HEK293 (cell line): ENCODE data around the gene ADAMTS2.

Experiments used
- CTCF ChIA-PET: fragments of 350-600 bp; formaldehyde crosslinking; extraction: SDS; loops from one replicate; lab custom pipeline; 2021; ENCODE audit warnings: antibody characterized with exemption; lab: Yijun Ruan, JAX
- POLR2A ChIA-PET: fragments of 300-600 bp; formaldehyde crosslinking; extraction: SDS; loops from one replicate; lab custom pipeline; 2020; ENCODE audit warnings: antibody characterized with exemption, inconsistent platforms; lab: Yijun Ruan, JAX
- H3K27ac ChIP-seq: fragments of 200-500 bp; sonication (Bioruptor generic); 2 replicates; pipeline ENCODE4 v1.5.1; 2014; ENCODE audit warnings: low read depth, low read length, control low read depth, inconsistent platforms; ENCODE audit errors: extremely low read depth
- H3K36me3 ChIP-seq, 2 experiments: fragments of 200-500 bp in 1 of 2; sonication (Bioruptor generic) in 1 of 2; 1 replicate in 1 of 2; 2 replicates in 1 of 2; pipeline ENCODE4 v1.5.1; 2014 to 2017; ENCODE audit warnings: inconsistent platforms in 2 of 2, low read length in 2 of 2; ENCODE audit not compliant: control insufficient read depth in 2 of 2, insufficient read depth in 1 of 2
- H3K4me1 ChIP-seq: fragments of 200-500 bp; sonication (Bioruptor generic); 2 replicates; pipeline ENCODE4 v1.5.1; 2014; ENCODE audit warnings: mild to moderate bottlenecking, low read length, inconsistent platforms; ENCODE audit not compliant: control insufficient read depth, insufficient read depth
- H3K4me3 ChIP-seq: 2 replicates; pipeline ENCODE4 v1.5.1; 2011; ENCODE audit warnings: low read depth, mild to moderate bottlenecking, control low read depth, low read length, moderate library complexity
- H3K9me3 ChIP-seq: fragments of 200-500 bp; sonication (Bioruptor generic); 2 replicates; pipeline ENCODE4 v1.5.1; 2014; ENCODE audit warnings: low read depth, low read length, inconsistent platforms; ENCODE audit not compliant: control insufficient read depth, insufficient read depth
- FEZF1 ChIP-seq: fragments of 450-650 bp; formaldehyde crosslinking; IDR thresholded peaks from 2 replicates; pipeline ENCODE4 v1.5.1; 2016; ENCODE audit warnings: missing biosample characterization, missing genetic modification characterization
- HOXA7 ChIP-seq: sonication (generic); formaldehyde crosslinking; IDR thresholded peaks from 2 replicates; pipeline ENCODE4 v1.8.1; 2022; ENCODE audit warnings: missing genetic modification reagents, borderline replicate concordance
- IKZF3 ChIP-seq: fragments of 450-650 bp; IDR thresholded peaks from 2 replicates; pipeline ENCODE4 v1.5.0; 2018; ENCODE audit warnings: missing biosample characterization, mild to moderate bottlenecking, missing genetic modification characterization, moderate library complexity
- PRDM1 ChIP-seq: fragments of 450-650 bp; formaldehyde crosslinking; IDR thresholded peaks from 2 replicates; pipeline ENCODE4; 2016; ENCODE audit warnings: missing biosample characterization, missing genetic modification characterization
- SETDB1 ChIP-seq: IDR thresholded peaks from one replicate; pipeline ENCODE4 v1.6.1; 2017; ENCODE audit warnings: mild to moderate bottlenecking, low read length, moderate library complexity, mixed read lengths; ENCODE audit not compliant: insufficient read length
- ZBTB17 ChIP-seq: fragments of 450-650 bp; formaldehyde crosslinking; IDR thresholded peaks from 2 replicates; pipeline ENCODE4 v1.5.1; 2016; ENCODE audit warnings: missing biosample characterization, missing genetic modification characterization
- ZNF10 ChIP-seq: fragments of 450-650 bp; formaldehyde crosslinking; IDR thresholded peaks from 2 replicates; pipeline ENCODE4 v1.5.1; 2017; ENCODE audit warnings: missing biosample characterization, missing genetic modification characterization
- ZNF366 ChIP-seq: fragments of 450-650 bp; formaldehyde crosslinking; conservative IDR thresholded peaks from 2 replicates; pipeline ENCODE4 v1.5.1; 2016; ENCODE audit warnings: missing biosample characterization, missing genetic modification characterization
- ZNF433 ChIP-seq: fragments of 450-650 bp; formaldehyde crosslinking; IDR thresholded peaks from 2 replicates; pipeline ENCODE4 v1.5.1; 2016; ENCODE audit warnings: missing biosample characterization, missing genetic modification characterization, low read depth
- ZNF518A ChIP-seq: fragments of 450-650 bp; formaldehyde crosslinking; conservative IDR thresholded peaks from 2 replicates; pipeline ENCODE4 v1.5.1; 2016; ENCODE audit warnings: low read depth, missing biosample characterization, missing genetic modification characterization
- ZNF549 ChIP-seq: fragments of 450-650 bp; IDR thresholded peaks from 2 replicates; pipeline ENCODE4 v1.5.1; 2018; ENCODE audit warnings: missing biosample characterization, missing genetic modification characterization, mild to moderate bottlenecking, inconsistent platforms, moderate library complexity
- ZNF571 ChIP-seq: fragments of 450-650 bp; formaldehyde crosslinking; IDR thresholded peaks from 2 replicates; pipeline ENCODE4 v1.5.0; 2017; ENCODE audit warnings: missing biosample characterization, missing genetic modification characterization
- ZNF623 ChIP-seq: fragments of 450-650 bp; formaldehyde crosslinking; IDR thresholded peaks from 2 replicates; pipeline ENCODE4 v1.5.1; 2016; ENCODE audit warnings: missing biosample characterization, missing genetic modification characterization

ADAMTS2 gene

GRCh38 chr5:179256328-179257175 lies 88.7 kb downstream of the ADAMTS2 start:
- CTCF ChIA-PET: interaction anchor here (1.1 kb wide), 1 partner anchor 89 kb away, joined by 3 read pairs; no protein-coding TSS in a partner anchor

DNA sequence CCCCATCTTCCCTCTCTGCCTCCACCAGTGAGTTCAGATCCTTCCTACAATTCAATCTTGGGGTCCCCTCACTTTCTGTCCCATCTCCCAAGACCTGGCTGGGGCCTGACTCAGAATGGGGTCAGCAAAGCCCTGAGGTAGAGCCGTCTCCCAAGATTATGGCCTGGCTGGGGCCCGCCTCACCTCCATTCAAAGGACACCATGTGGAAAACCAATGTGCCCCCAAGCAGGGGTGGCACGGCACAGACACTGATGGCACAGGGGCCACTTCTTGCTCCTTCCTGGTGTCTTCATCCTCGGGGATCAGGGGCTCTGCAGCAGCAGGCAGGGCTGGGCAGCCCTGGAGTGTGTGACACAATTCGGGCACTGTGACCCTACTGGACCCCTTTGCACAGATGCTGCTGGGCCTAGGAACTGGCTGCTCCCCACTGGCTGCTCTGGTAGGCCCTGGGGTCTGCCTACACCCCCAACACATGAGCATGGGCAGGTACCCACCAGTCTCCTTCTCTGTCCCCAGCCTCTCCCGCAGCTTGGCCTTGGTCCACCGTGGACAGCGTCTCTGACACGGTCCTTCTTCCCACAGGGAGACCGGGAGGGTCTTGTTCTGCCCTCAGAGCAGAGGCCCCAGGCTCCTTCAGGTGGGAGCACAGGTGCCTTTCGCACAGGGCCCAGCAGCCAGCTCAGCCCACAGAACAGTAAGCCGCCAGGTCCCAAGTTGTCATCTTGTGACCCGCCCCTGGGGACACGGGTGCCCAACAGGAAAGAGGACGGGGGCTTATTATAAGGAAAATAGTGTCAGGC lies 89.5 kb downstream of the ADAMTS2 start:
- H3K27ac ChIP-seq: no peak overlapping the region
- no peaks in the 10 kb centered on the region for H3K36me3 ChIP-seq
- CTCF ChIA-PET: no interaction called here
- POLR2A ChIA-PET: no interaction called here
- H3K4me3 ChIP-seq: no peak overlapping the region
- H3K4me1 ChIP-seq: no peaks in the 10 kb centered on the region
- TF ChIP-seq HOXA7 (CRISPR knock-in tag): no peak
- no peak for TF ChIP-seq ZNF571
- no peak for TF ChIP-seq ZNF433 (tag by site-specific recombination)
- no peak for TF ChIP-seq FEZF1 (tag by site-specific recombination)
- no peak for TF ChIP-seq SETDB1
- TF ChIP-seq ZNF549 (tag by site-specific recombination): no peak
- no peak for TF ChIP-seq ZNF518A (tag by site-specific recombination)
- TF ChIP-seq, all 188 proteins: peak for 0
- no peaks in the 10 kb centered on the region for H3K9me3 ChIP-seq

More at GRCh38 chr5:179256328-179257175, 88.7 kb downstream of the ADAMTS2 start:
- Histone ChIP-seq H3K4me3 (no peak overlapping the region), H3K9me3 (no peaks in the 10 kb centered on the region), H3K27ac (no peak overlapping the region), H3K36me3 (no peaks in the 10 kb centered on the region), H3K4me1 (no peaks in the 10 kb centered on the region)
- POLR2A ChIA-PET: no interaction called here
- TF ChIP-seq ZNF10 (tag by site-specific recombination) (no peak), ZNF623 (tag by site-specific recombination) (no peak), PRDM1 (tag by site-specific recombination) (no peak)

DNA sequence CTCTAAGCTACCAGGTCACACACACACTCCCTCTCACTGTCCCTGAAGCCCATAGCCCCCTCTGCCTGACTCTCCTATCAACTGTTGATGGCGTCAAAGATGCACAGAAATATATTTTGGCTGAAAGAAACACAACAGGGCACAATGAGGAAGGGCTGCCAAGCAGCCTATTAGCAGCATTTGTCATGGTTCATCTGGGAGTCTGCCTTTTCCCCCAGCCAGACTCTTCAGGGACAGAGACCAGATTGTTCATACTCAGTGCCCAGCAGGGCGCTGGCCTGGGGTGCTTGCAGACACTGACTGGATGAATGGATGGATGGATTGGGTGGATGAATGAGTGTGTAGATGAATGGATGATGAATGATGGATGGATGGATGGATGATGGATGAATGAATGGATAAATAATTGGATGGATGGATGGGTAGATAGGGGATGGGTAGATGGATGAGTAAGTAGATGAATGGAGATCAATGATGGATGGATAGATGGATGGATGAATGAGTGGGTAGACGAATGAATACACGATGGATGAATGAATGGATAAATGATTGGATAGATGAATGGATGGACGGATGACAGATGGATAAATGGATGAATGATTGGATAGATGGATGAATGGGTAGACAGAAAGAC lies 90.5 kb downstream of the ADAMTS2 start:
- no peak overlapping the region for H3K27ac ChIP-seq
- TF ChIP-seq IKZF3 (no peak), ZNF366 (peak; percentile 93), ZBTB17 (peak; percentile 91)
- no peaks in the 10 kb centered on the region for H3K4me1 ChIP-seq
- H3K4me3 ChIP-seq: no peak overlapping the region
- POLR2A ChIA-PET: no interaction called here
- H3K36me3 ChIP-seq: no peaks in the 10 kb centered on the region
- CTCF ChIA-PET: no interaction called here
- no peaks in the 10 kb centered on the region for H3K9me3 ChIP-seq
